Measurements from ENCODE around the gene P2RY2.
A peak's percentile ranks its signal among the peaks of the same experiment; 100 is the strongest.

Gene P2RY2

GRCh38 chr11:73234471-73235181 lies 16.5 kb downstream of the P2RY2 start:
- DNase-seq = no peak
- intact Hi-C loops (cut with DNase I) = no loop called here

DNA sequence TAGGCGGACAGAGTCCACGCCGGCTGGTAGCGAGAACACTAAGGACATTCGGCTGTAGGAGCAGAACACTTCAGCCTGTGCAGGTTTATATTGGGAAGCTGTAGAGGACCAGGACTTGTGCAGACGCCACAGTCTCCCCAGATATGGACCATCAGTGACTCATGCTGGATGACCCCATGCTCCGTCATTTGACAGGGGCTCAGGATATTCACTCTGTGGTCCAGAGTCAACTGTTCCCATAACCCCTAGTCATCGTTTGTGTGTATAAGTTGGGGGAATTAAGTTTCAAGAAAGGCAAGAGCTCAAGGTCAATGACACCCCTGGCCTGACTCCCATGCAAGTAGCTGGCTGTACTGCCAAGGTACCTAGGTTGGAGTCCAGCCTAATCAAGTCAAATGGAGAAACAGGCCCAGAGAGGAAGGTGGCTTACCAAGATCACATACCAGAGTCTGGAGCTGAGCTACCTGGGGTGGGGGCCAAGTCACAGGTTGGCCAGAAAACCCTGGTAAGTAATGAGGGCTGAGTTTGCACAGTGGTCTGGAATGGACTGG lies 17.2 kb downstream of the P2RY2 start:
- intact Hi-C loops (cut with DNase I) = no loop called here
- no peak for DNase-seq

DNA sequence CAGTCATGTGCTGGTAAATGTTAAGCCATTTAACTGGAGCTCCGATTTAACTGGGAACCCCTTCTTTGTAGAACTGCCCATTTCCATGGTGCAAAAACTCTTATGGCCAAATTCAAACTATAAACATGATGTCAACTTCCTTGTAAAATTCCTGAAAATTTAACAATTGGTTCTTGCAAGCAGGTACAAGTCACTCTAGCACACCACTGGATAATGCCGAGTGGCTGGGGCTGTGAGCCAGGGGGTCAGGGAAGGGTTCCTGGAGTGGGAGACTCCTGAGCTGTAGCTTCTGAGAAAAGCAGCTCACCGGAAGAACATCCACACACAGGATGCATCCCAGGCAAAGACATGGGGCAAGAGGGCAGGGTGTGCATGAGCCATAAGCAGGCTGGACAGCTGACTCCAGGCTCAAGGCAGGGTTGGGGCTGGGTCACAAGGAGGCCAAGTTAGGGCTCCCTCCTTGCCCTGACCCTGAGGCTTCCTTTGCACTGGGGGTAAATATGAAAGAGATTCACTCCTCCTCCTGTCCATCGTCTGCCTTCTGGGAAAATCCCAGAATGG lies 18.2 kb downstream of the P2RY2 start:
- DNase-seq = no peak
- intact Hi-C loops (cut with DNase I) = no loop called here

GRCh38 chr11:73236854-73237253 lies 18.8 kb downstream of the P2RY2 start:
- intact Hi-C loops (cut with DNase I) = no loop called here

DNA sequence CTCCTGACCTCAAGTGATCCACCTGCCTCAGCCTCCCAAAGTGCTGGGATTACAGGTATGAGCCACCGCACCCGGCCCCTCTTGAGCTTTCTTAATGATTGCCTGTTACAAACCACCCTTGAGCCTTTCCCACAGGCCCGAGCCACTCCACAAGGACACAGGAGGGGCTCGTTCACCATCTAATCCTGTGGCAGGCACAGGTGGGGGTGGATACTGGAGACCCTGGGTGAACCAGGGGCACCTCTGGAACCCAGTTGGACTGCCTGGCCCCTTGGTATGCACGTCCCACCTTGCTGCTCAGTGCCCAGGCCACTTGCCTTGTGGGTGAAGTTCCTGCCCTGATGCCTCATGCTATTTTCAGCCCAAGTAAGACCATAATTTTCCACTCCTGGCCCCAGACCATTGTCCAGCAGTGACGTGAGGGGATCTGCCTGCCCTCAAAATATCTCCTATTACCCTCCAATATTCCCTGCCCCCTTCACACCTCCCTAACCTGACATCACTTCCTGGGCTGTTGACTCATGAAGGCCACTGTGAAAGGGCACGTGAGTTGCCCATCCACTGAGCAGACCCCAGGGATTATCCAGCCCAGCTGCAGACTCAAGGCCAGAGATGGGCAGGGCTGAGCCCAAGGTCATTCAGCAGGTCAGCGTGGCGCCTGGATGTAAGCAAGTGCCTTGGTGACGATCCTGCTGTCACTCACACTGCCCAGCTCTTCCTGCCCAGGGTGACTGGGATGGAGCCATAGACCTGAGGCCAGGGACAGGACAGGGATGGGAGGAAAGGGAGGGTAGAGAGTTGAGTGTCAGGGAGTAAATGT lies 19.6 kb downstream of the P2RY2 start:
- no peak for DNase-seq
- intact Hi-C loops (cut with DNase I) = no loop called here

More at GRCh38 chr11:73236854-73237253, 18.8 kb downstream of the P2RY2 start:
- DNase-seq = peak in 36 of 42 donors; percentile 13 to 75 (median 38)

- intact Hi-C loops (cut with DNase I) = no loop called here
- DNase-seq = no peak
These were observed 21.0 kb downstream of the P2RY2 start for GRCh38 chr11:73239111-73239521.

GRCh38 chr11:73239571-73240189 lies 21.6 kb downstream of the P2RY2 start:
- no peak for DNase-seq
- intact Hi-C loops (cut with DNase I) = loop anchor here (5.0 kb wide), 1 partner anchor 52 kb away; no protein-coding TSS in a partner anchor

DNA sequence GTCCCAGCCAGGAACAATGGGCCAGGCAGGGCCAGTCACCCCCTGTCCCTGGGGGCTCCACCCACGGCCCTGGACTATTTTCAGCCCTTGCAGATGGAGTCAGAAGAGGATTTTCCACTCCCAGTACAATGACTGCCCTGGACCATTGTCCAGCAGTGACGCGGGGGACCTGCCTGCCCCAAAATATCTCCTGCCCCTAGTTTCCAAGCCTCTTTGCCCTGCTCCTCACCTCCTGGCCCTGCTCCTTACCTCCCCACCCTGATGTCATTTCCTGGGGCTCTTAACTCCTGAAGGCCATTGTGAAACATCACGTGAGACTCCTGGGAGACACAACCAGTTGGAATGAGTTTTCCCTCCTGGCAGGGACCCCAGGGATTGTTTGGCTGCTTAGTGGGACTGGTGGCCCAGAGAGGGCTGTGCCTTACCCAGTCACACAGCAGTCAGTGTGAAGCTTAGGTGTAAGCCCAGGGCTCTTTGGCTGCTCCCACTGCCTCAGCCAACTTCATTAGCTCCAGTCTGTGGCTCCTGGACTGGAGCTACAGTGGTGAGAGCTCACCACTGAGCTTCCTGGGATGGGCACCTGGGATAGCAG lies 22.2 kb downstream of the P2RY2 start:
- intact Hi-C loops (cut with DNase I) = loop anchor here (5.0 kb wide), 1 partner anchor 53 kb away; no protein-coding TSS in a partner anchor
- no peak for DNase-seq

DNA sequence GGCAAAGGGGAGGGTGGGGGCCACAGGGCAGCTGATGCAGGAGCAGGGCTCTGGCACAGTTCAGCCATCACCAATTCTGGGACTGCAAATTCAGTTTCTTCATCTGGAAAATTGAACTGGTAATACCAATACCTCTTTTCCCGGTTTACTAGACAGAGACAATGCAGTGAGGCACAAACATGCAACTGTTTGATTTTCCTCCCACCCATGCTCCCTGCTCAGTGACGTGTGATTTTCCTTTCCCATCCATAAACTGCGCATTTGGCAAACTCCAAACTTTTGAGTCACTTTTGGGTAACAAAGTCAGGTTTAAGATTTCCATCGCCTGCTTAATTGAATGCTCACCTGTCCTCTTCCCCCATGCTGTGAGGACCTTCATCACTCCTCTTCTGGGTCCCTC lies 23.2 kb downstream of the P2RY2 start:
- intact Hi-C loops (cut with DNase I) = loop anchor here (5.0 kb wide), 1 partner anchor 54 kb away; no protein-coding TSS in a partner anchor
- DNase-seq = no peak

DNA sequence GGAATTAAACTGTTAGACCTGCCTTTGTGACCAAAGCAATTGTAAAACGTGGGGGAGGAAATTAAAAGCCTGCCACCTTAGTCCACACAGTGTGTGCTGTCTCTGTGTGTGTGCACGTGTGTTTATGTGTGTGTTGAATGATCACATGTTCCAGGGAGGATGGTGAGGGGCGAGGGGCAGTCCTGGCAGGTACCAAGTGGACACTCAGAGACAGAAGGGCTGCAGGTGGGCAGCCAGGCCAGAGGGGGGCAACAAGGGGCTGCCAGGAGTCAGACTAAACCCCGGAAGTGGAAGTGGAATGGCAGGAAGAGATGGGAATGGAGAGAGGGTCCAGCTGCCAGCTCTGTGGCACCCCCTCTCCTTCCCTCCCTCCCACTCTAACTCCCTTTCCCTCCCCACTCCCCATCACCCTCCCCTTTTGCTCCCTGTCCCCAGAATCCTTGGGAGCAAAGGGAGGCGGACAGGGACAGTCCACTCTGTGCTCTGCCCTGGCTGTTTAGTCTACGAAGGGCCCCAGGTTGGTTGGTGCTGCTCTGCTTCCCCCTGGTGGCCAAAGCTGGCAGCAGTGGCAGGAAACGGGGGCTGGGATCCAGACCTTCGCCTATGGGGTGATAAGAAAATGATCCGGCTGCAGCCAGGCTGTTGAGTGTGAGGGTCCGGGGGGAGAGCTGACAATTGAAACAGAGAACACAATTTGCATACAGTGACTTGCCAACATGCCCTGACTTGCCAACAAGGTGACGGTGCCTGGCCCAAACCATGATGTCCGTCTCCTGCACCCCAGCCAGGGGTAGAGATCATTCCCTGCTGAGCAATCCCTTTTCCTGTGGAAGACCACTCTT lies 24.4 kb downstream of the P2RY2 start:
- intact Hi-C loops (cut with DNase I) = loop anchor here (5.0 kb wide), 1 partner anchor 55 kb away; no protein-coding TSS in a partner anchor
- peak; percentile 46 to 90 (median 78) for DNase-seq

GRCh38 chr11:73243093-73243485 lies 25.0 kb downstream of the P2RY2 start:
- intact Hi-C loops (cut with DNase I) = loop anchor here (5.0 kb wide), 1 partner anchor 56 kb away; no protein-coding TSS in a partner anchor
- DNase-seq = no peak

DNA sequence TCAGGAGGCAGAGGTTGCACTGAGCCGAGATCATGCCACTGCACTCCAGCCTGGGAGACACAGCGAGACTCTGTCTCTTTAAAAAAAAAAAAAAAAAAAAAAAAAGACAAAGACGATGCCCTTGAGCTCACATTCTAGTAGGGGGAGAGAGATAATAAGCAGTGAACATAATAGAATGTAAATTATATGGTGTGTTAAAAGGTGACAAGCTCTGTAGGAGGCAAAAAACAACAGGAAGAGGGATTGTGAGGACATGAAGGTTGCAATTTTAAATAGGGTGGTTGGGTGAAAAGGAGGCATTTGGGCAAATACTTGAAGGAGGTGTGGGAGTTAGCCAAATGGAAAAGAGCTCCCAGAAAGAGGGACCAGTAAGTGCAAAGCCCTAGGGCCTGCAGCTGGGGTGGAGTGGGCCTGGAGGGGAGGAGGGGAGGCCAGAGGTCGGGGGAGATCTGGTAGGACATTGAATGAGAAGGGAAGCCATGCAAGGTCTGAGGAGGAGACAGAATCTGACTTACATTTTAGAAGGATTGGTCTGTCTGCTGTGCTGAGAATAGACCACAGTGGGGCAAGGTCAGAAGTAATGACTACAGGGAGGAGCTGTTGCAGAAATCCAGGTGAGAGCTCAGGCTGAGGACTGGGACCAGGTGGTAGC lies 26.6 kb downstream of the P2RY2 start:
- intact Hi-C loops (cut with DNase I) = loop anchor here (5.0 kb wide), 1 partner anchor 57 kb away; no protein-coding TSS in a partner anchor
- DNase-seq = no peak

GRCh38 chr11:73245461-73245860 lies 27.4 kb downstream of the P2RY2 start:
- no peak for DNase-seq
- intact Hi-C loops (cut with DNase I) = no loop called here

- intact Hi-C loops (cut with DNase I) = no loop called here
- DNase-seq = no peak
These were observed 28.2 kb downstream of the P2RY2 start for GRCh38 chr11:73246303-73246702.

GRCh38 chr11:73248526-73249185 lies 30.6 kb downstream of the P2RY2 start:
- DNase-seq = no peak
- intact Hi-C loops (cut with DNase I) = no loop called here

DNA sequence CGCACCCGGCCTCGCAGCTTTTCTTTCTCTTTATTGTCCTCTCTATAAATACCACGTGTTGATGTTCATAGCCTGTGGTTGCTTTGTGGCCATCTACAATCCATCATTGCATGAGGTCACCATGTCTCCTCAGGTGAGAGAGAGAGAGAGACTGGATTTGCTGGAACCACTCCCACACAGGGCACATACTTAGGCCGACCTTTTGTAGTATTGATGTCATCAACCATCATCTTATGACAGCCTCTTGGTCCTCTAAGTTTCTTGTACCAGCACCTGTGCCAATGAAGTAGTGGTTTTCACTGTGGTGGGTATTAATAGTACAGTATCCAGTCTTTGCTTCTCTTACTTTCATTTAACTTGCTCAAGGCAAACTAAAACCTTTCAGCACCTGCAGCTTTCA lies 31.2 kb downstream of the P2RY2 start:
- intact Hi-C loops (cut with DNase I) = no loop called here
- no peak for DNase-seq

Data from head of caudate nucleus (tissue), 42 donors.